ENCODE results near the gene RBM39. TPM values are rescaled to one million over a fixed set of nuclear protein-coding genes. Genes with fewer than 3 reads are reported as not detected.

Gene RBM39
- total and polyA plus RNA-seq, 2 of the 13 experiments (the other 11 are each of a cell fraction or from before 2014, with no cell fraction given), result 788 to 920 TPM

- TF ChIP-seq ZNF275 (CRISPR knock-in tag; IDR thresholded peaks at IDR 0.05; ENCODE audit: borderline replicate concordance), result peak; percentile 59; the same call in 1 of the 2 replicates
- TF ChIP-seq ZBTB20 (CRISPR knock-in tag; IDR thresholded peaks at IDR 0.05; ENCODE audit: borderline replicate concordance, low read depth), result no peak
- TF ChIP-seq, protein P1, sequence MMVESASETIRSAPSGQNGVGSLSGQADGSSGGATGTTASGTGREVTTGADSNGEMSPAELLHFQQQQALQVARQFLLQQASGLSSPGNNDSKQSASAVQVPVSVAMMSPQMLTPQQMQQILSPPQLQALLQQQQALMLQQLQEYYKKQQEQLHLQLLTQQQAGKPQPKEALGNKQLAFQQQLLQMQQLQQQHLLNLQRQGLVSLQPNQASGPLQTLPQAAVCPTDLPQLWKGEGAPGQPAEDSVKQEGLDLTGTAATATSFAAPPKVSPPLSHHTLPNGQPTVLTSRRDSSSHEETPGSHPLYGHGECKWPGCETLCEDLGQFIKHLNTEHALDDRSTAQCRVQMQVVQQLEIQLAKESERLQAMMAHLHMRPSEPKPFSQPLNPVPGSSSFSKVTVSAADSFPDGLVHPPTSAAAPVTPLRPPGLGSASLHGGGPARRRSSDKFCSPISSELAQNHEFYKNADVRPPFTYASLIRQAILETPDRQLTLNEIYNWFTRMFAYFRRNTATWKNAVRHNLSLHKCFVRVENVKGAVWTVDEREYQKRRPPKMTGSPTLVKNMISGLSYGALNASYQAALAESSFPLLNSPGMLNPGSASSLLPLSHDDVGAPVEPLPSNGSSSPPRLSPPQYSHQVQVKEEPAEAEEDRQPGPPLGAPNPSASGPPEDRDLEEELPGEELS (CRISPR knock-in tag; IDR thresholded peaks at IDR 0.05), result no peak
- TF ChIP-seq SNAPC4 (CRISPR knock-in tag; IDR thresholded peaks at IDR 0.05), result peak; percentile 83; the same call in 1 of the 2 replicates
- TF ChIP-seq, protein P2, sequence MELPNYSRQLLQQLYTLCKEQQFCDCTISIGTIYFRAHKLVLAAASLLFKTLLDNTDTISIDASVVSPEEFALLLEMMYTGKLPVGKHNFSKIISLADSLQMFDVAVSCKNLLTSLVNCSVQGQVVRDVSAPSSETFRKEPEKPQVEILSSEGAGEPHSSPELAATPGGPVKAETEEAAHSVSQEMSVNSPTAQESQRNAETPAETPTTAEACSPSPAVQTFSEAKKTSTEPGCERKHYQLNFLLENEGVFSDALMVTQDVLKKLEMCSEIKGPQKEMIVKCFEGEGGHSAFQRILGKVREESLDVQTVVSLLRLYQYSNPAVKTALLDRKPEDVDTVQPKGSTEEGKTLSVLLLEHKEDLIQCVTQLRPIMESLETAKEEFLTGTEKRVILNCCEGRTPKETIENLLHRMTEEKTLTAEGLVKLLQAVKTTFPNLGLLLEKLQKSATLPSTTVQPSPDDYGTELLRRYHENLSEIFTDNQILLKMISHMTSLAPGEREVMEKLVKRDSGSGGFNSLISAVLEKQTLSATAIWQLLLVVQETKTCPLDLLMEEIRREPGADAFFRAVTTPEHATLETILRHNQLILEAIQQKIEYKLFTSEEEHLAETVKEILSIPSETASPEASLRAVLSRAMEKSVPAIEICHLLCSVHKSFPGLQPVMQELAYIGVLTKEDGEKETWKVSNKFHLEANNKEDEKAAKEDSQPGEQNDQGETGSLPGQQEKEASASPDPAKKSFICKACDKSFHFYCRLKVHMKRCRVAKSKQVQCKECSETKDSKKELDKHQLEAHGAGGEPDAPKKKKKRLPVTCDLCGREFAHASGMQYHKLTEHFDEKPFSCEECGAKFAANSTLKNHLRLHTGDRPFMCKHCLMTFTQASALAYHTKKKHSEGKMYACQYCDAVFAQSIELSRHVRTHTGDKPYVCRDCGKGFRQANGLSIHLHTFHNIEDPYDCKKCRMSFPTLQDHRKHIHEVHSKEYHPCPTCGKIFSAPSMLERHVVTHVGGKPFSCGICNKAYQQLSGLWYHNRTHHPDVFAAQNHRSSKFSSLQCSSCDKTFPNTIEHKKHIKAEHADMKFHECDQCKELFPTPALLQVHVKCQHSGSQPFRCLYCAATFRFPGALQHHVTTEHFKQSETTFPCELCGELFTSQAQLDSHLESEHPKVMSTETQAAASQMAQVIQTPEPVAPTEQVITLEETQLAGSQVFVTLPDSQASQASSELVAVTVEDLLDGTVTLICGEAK (IDR thresholded peaks at IDR 0.05), result no peak
- TF ChIP-seq, protein P2 (CRISPR knock-in tag; IDR thresholded peaks at IDR 0.05), result no peak
- no peak for TF ChIP-seq ARID3A (IDR thresholded peaks at IDR 0.05; ENCODE audit: low read depth, low read length)
- peak; percentile 39; the same call in 1 of the 2 replicates for TF ChIP-seq ZNF160 (CRISPR knock-in tag; IDR thresholded peaks at IDR 0.05)
Measured at GRCh38 chr20:35697696-35698297, 44.3 kb downstream of the RBM39 start (continued).
